ENCODE measurements around the gene B4GALT6.
"Not testable (repeated sequence)": the region's sequence is repeated elsewhere in the genome, so short reads cannot be mapped to it uniquely, and the experiment has no call there.

The B4GALT6 gene, protein sequence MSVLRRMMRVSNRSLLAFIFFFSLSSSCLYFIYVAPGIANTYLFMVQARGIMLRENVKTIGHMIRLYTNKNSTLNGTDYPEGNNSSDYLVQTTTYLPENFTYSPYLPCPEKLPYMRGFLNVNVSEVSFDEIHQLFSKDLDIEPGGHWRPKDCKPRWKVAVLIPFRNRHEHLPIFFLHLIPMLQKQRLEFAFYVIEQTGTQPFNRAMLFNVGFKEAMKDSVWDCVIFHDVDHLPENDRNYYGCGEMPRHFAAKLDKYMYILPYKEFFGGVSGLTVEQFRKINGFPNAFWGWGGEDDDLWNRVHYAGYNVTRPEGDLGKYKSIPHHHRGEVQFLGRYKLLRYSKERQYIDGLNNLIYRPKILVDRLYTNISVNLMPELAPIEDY

DNA sequence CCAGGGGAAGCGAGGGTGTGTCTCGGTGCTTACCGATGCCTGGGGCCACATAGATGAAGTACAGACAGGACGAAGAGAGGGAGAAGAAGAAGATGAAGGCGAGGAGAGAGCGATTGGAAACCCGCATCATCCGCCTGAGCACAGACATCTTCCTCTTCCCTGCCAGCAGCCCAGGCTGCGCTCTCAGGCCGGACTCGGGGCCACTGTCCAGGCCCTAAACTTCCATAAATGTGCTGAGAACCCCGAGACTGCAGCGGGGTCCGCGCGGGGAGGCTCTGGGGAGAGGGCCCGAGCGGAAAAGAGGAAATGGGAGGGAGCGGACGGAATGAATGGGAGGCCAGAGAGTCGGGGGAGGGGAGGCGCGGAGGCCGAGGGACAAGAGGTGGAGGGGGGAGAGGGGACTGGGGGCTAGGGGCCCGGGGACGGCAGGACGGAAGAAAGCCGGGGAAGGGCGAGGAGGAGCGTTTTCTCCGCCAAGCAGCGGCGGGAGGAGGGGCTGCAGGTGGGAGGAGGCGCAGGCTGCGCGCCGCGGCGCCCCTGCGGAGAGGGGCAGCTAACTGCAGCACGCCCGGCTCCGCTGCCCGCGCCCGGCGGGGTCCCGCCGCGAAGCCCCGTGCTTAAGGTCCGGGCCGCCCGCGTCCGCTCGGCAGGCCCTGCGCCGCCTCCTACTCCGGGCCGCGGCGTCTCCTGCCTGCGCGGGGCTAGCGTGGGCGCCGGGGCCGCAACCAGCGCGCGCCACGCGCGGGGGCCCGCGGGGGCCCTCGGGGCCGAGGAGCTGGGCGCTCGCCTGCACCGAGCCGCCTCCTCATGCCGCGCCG lies at the start of gene B4GALT6:
Gene B4GALT6 (minus strand): TSS at position 303 of the 818 bp plus-strand sequence. CDS start 155 bp downstream, at position 148.
- DNase-seq (ENCODE audit: low read depth), result no peak

DNA sequence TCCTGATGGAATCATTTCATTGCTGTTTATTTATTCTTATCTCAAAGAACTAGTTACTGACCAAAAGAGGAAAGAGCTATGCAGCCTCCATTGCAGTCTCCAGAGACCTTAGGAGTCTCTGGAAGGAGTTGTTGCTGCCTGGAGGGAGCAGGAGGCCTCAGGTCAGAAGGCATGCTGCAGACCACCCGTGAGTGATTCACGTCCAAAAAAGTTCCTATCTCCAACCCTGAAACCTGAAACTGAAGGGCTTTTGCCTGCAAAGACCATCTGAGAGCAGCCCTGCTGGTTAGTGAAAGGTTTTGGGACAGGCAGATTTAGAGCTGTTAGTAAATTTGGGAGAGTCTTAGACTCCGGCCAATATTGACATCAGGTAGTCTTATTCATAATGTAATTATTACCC lies 47.2 kb upstream of the B4GALT6 start:
- DNase-seq (ENCODE audit: low read depth), result no peak

DNA sequence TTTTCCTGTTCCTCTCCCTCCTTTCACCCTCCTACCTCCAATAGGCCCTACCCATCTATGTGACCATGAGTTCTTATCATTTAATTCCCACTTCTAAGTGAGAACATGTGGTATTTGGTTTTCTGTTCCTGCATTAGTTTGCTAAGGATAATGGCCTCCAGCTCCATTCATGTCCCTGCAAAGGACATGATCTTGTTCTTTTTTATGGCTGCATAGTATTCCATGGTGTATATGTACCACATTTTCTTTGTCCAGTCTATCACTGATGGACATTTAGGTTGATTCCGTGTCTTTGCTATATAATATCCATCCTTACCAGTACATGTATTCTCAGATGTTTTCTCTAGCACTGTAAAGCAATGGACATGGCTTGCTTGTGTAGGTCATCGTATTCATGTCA lies 44.8 kb upstream of the B4GALT6 start:
- not testable (repeated sequence) for DNase-seq (ENCODE audit: low read depth)

DNA sequence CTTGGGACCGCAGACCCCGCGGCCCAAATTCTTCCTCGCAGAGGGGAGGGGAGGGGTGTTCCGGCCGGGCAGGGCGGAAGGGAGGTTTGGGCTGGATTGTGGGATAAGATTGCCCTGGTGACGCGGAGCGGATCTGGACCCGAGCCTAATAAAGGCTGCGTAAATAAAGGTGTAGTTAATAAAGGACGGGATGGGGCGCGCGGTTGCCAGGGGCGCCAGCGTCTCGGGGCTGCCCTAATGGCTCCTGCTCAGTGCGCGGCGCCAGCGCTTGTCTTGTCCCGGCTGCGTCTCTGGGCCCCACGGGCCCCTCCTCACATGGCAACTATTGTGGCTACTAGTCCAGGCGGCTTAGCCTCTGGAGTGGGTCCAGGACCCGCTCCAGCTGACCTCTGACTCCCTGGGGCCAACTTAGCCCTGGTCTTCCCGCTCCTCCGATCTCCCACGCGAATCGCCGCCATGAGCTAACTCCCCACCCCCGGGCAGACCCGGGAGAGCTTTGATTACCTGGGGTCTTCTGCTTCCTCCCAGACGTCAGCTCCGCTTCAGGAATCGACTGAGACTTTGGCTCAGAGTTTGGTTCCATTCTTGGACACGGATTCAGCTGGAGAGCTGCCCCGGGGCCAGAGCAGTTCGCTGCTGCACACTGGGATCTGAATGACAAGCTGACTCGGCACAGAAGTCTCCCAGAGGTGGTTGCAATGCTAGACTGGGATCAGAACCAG lies 39.8 kb upstream of the B4GALT6 start:
- no peak for DNase-seq (ENCODE audit: low read depth)

DNA sequence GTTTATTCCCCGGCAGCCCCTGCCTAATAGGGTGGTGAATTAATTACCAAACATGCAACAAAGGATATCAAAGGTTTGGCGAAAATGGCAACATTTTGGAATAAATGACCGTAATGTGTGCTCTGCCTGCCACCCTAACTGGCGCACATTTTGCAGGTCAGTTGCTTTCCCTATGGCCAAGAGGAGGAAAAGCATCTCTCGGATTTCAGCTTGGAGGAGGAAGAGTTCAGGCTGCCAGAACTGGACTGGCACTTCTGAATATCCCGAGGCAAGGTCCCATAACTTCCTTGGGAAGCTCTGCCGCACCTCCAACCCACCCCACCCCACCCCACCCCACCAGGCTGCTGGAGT lies 39.2 kb upstream of the B4GALT6 start:
- DNase-seq (ENCODE audit: low read depth), result no peak

DNA sequence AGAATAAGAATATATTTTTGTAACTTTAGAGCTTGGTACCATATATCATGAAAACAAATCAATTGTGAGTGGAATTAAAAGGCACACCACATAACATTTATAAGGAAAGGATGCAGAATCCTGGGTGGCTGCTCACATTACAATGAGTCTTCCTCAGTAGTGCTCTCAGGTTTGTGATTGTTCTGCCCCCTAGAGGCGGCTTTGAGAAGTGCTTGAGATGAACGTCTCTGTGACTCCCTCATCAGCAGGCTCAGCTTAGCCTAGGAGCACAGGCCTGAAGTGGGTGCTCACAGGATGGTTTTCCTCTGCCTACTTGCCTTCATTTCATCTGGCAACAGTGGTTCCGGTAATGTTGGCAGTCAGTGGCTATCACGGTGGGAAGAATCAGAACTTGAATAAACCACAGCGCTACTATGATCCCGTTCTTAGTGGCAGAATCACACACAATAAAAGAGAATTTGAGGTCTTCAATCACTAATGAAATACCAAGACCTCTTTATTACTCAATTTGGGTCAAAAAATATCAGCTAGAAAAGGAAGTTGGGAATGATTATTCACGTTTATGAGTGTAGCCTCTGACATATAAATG lies 38.1 kb upstream of the B4GALT6 start:
- peak; percentile 57 for DNase-seq (ENCODE audit: low read depth)

DNA sequence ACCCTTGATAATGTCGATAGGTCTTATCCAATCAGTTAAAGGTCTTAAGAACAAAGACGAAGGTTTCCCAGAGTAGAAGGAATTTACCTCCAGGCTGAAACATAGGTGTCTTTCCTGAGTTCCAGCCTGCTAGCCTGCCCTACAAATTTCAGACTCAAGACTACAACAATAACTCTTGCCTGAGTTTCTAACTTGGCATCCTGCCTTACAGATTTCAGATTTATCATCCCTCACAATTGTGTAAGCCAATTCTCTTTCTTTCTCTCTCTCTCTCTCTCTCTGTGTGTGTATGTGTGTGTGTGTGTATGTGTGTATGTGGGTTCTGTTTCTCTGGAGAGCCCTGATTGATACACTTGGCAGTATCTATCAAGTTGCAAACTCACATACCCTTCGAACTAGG lies 37.2 kb upstream of the B4GALT6 start:
- DNase-seq (ENCODE audit: low read depth), result no peak

DNA sequence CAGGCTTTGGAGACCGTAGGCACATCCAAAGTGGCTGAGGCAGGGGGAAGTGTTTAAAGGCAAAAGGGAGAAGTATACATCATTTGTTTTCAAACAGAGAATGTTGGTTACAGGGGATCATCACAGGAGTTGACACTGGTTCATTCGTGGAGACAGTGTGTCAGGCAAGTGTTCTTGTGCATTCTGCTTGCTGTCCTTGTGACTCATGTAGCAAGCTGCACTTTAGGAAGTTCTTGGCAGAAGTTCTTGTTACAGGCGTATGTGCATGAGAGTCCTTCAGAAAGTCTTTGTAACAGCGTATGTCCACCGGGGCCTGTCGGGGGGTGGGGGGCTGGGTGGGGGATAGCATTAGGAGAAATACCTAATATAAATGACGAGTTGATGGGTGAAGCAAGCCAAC lies 36.5 kb upstream of the B4GALT6 start:
- no peak for DNase-seq (ENCODE audit: low read depth)

DNA sequence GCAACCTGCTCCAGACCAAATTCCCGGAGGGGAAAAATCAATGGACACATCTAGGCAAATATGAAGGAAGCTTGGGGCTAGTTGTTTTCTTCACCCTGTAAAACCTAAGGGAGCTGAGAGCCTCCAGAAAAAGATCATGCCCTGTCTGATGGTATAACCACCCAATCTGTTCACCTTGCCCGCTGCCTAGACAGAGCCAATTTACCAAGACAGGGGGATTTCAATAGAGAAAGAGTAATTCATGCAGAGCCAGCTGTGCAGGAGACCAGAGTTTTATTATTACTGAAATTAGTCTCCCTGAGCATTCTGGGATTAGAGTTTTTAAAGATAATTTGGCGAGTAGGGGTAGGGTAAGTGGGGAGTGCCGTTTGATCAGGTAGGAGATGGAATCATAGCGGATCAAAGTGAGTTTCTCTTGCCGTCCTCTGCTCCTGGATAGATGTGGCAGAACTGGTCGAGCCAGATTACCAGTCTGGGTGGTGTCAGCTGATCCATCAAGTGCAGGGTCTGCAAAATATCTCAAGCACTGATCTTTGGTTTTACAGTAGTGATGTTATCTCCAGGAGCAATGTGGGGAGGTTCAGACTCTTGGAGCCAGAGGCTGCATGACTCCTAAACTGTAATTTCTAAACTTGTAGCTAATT lies 35.1 kb upstream of the B4GALT6 start:
- DNase-seq (ENCODE audit: low read depth), result no peak

DNA sequence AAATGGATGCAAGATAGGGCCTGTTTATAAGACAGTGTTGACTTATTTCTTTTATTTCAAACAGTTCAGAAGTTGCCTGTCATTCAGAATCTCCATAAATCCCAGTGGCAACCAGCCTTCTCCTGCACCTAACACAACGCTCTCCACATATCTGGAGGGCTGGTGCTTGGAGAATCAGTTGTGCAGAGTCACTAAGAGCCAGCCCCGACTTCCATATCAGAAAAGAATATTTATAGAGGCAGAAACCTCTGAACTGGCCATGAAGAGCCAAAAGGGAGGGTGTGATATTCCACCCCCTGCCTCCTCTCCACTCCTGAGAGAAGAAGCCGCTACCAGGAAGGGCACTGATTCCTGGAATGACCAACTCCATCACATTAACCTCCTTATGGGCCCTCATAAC lies 34.0 kb upstream of the B4GALT6 start:
- no peak for DNase-seq (ENCODE audit: low read depth)

DNA sequence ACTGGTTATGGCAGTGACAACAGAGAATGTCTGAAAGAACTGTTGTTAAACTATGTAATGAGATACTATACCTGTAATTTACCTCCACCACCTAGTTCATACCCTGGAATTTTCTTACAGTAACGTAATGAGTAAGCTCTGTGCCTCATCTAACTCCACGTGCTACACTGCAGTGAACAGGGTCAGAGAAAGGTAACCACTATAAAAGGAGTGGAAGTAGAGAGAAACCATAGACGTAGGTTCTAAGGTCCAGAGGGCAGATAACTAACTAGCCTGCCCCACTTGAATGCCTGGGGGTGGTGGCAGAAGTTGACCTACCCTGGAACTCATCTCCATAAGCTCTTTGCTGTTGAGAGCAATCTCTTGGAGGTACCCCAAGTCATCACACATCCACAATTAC lies 32.0 kb upstream of the B4GALT6 start:
- DNase-seq (ENCODE audit: low read depth), result no peak

DNA sequence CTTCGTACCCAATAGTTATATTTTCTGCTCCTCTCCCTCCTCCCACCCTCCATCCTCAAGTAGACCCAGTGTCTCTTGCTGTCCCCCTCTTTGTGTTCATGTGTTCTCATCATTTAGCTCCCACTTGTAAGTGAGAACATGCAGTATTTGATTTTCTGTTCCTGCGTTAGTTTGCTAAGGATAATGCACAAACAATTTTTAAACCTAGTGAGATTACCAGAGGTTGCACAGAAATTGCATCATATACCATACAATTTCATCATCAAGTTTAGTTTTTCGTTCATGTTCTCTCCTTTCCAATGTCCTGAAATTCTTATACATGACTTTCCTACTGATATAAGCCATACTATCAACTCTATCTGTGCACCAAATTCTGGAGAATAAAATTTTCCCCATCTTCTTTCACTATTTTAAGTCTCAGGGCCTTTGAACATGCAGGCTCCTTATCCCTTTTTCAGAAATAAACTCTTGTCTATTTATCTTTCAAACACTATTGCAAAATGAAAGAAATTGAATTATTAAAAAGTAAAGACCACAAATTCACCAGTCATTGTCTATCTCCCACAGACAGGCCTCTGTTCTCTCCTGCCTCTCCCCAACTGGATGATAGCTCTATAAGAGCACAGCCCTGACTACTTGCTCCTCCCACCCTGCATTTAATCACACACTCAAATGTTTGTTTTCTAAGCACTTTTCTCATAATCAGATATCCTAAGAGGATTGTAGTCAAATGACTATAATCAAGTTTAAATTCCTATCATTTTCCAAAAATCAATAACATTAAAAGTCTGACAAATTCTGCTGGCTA lies 27.2 kb upstream of the B4GALT6 start:
- no peak for DNase-seq (ENCODE audit: low read depth)

DNA sequence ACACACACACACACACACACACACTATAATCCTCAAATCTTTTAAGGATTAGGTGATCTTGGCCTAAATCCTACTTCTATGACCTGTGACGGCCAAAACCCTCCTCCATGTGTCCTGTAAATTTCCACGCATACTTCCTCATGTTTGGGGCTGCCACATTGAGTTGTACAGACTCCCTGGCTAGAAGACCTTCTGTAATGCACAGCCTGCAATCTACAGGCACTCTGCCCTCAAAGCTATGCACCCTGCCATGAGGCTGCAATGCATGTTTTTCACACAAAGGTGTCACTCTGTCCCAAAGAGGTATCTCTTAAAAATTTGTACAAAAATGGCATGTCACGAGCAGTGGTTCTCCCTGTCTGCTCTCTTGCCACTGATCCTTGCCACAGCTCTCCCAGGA lies 26.4 kb upstream of the B4GALT6 start:
- no peak for DNase-seq (ENCODE audit: low read depth)

DNA sequence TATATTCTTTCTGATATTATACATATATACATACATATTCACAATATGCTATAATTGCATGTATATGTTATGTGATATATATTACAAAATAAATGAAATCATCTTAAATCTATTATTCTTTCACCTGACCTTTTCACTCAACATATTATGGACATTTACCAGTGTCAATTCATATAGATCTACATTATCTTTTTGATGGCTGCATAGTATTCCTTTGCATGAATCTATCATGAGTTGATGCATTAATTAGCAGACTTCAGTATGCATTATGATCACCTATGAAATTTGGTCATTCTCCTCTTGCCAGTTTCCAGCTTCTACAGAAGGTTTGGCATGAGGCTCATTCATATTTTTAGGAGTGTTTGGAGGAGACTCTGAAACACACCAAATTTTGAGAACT lies 23.4 kb upstream of the B4GALT6 start:
- no peak for DNase-seq (ENCODE audit: low read depth)

DNA sequence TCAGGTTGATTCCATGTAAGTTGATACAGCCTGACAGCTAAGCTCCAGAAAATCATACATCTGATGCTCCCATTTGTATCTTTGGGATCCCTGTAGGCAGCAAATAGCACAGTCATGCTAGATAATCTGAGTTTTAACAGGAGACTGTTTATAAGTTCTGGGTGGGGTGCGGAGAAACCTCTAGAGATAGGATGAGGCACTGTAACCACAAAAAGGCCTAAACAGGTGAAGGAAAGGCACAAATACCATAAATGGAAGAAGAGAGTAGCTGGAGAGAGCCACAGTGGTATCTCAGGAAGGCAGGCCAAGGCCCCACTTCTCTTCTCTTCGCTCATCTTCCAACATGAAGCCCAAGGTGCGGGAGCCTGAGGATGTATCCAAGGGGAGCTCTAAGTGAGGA lies 18.1 kb upstream of the B4GALT6 start:
- no peak for DNase-seq (ENCODE audit: low read depth)

DNA sequence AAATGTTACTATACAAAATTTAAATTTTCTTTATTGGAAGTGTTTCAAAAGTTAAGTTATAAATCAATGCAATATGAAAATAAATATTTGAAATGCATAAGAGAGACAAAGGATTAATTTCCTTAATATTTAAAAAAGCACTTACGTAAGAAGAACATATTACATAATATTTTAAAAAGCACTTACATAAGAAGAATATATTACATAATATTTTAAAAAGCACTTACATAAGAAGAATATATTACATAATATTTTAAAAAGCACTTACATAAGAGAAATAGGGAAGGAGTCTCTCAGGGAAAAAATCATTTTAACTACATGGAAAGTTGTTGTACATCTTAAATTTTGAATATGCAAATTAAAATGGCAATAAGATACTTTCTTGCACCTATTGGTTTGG lies 17.4 kb upstream of the B4GALT6 start:
- no peak for DNase-seq (ENCODE audit: low read depth)

DNA sequence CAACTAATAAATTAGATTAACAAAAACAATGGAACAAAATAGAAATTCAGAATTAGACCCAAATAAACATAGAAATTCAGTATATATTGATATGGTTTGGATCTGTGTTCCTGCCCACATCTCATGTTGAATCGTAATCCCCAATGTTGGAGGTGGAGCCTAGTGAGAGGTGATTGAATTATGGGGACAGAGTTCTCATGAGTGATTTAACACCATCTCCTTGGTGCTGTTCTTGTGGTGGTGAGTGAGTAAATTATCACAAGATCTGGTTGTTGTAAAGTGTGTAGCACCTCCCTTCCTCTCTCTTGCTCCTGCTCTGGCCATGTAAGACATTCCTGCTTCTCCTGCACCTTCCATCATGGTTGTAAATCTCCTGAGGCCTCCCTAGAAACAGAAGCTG lies 16.6 kb upstream of the B4GALT6 start:
- no peak for DNase-seq (ENCODE audit: low read depth)

DNA sequence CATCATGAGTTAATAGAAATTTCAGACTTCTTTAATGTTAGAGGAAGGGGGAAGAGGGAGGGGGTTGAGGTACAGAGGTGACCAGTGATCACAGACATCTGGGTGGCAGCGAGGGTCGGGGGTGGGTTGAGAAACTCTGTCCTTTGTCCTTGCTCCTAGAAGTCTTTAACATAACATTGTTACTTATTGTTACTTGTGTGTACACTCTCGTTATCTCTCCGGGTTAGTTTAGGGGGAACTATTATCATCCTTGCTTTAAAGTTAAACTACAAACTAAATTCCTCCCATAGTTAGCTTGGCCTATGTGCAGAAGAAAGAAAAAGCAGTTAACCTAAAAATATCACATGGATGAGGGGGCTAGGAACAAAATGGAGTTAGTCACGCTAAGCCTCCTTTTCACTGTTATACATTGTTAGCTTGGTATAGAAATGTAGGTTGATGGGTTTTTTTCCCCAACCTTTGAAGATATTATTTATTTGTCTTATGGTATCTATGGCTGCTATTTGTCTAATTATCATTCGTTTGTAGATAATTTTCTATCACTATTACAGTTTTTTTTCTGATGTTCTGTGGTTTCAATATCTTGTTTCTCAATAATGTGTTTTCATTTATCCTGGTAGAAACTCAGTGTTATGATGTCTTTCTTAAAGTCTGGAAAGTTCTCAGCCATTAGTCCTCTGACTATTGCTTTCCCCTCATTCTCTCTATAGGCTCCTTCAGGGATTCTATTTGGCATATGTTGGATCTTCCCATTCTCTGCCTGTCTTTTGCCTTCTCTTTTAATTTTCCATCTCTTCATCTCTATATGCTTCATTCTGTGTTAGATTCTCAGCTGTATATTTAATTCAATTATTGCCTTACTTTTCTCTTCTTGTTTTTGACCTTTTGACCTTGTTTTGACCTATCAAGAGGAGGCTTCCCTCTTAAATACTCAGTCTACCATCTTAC lies 13.2 kb upstream of the B4GALT6 start:
- no peak for DNase-seq (ENCODE audit: low read depth)

DNA sequence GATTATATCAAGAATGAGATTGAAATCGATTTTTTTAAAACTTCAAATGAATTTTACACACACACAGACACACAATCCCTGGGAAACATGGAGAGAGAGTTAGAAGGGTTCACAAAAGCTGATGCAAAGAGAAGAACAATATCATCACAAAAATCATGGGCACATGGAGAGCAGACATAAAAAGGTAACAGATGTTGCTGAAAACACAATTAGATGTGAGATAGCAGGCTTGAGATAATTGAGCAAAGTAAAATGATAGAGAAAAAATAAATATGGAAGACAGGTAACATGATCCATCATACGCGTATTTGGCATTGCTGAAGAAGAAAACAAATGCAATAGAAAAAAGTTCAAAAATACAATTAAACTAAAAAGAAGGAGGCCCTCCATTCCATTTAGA lies 11.6 kb upstream of the B4GALT6 start:
- DNase-seq (ENCODE audit: low read depth), result no peak

DNA sequence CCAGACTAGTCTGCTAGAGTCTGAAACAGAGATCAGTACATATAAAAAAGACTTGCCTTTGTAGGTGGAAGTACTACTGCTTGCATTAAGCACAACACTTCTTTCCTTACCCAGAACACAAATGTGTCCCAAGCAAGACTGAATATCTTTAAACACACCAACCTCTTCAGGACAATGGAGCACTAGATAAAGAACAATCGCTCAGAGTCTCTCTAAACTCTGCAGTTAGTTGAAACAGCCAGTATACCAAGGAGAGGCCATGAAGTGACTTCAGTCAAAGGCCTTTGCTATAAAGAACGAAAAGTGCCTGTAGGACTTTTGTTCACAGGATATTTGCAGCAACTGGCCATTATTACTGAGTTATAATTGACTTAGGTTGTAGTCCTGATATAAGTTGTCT lies 9.9 kb upstream of the B4GALT6 start:
- DNase-seq (ENCODE audit: low read depth), result no peak
